Large intestine (tissue), 3 donors: Measurements from ENCODE around the gene ANKRD1. TPM values are rescaled to one million over a fixed set of nuclear protein-coding genes. Genes with fewer than 3 reads are reported as not detected.

Source experiments
- DNase-seq, 2 donors: peaks; one replicate each; pipeline versions ENCODE4 v3.0.0 to v3.0.0-alpha.2; 2013
- H3K27ac ChIP-seq: one replicate; pipeline ENCODE4 v1.5.1; 2013; ENCODE audit warnings: low read length
- H3K27me3 ChIP-seq: 2 replicates; pipeline ENCODE4 v1.6.1; 2013; ENCODE audit warnings: low read length; ENCODE audit not compliant: control insufficient read depth, insufficient read depth
- H3K36me3 ChIP-seq: 2 replicates; pipeline ENCODE4 v1.6.1; 2013; ENCODE audit warnings: low read length; ENCODE audit not compliant: control insufficient read depth, insufficient read depth
- H3K4me1 ChIP-seq: one replicate; pipeline ENCODE4 v1.6.1; 2013; ENCODE audit warnings: low read length; ENCODE audit not compliant: control insufficient read depth, insufficient read depth
- H3K4me3 ChIP-seq: one replicate; pipeline ENCODE4 v1.5.1; 2013; ENCODE audit warnings: low read length
- H3K9me3 ChIP-seq: one replicate; pipeline ENCODE4 v1.6.1; 2013; ENCODE audit warnings: mild to moderate bottlenecking, low read depth, low read length, moderate library complexity; ENCODE audit not compliant: control insufficient read depth
- WGBS: methylation state at CpG from one replicate; pipeline ENCODE4 v1.1.5; 2013; ENCODE audit warnings: low lambda C conversion rate; ENCODE audit not compliant: insufficient coverage; 5-methylcytosine and 5-hydroxymethylcytosine counted together
- polyA plus RNA-seq: library from polyadenylated mRNA; unstranded; fragments of 120-200 nt; gene quantifications from one replicate; pipeline ENCODE4 v1.2.1, GENCODE V29; 2013

ANKRD1 gene
- polyA plus RNA-seq, 1 donor: 0.06 TPM

DNA sequence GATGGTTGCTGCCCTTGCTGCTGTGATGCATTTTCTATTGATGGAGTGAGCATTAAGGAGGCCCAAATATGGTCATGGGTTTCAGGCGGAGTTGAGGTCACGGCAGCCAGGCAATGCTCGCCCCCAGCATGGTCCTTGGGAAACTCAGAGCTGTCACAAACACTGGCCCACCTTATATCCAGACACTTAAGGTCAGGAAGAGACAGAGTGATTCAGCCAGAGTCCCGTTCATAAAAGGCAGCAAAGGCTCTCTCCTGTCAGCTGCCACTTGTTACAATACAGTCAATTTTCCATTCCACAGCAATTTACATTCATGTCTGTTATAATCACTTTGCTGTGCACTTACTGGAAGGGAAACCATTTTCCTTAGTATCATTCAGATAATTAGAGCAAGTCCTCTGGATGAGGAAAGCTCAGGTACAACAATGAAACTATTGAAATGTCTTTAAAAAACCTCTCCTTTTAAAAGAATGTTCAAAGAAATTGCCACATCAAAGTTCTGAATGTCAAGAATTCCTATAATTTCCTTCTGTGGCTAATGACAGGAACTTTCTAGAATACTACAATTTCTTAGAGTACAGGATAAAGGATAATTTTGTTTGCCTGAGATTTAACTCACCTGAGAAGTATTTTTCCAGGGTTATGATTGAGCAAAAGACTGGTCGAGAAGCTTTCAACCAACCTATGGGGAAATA is 14.8 kb upstream of the ANKRD1 start:
- Histone ChIP-seq H3K9me3 (no peaks in the 10 kb centered on the region), H3K36me3 (no peaks in the 10 kb centered on the region), H3K4me1 (no peaks in the 10 kb centered on the region), H3K27ac (no peak overlapping the region), H3K4me3 (no peak overlapping the region), H3K27me3 (no peaks in the 10 kb centered on the region)
- DNase-seq: no peak
- WGBS: 86% methylated on average over 1 of the region's 5 CpGs

DNA sequence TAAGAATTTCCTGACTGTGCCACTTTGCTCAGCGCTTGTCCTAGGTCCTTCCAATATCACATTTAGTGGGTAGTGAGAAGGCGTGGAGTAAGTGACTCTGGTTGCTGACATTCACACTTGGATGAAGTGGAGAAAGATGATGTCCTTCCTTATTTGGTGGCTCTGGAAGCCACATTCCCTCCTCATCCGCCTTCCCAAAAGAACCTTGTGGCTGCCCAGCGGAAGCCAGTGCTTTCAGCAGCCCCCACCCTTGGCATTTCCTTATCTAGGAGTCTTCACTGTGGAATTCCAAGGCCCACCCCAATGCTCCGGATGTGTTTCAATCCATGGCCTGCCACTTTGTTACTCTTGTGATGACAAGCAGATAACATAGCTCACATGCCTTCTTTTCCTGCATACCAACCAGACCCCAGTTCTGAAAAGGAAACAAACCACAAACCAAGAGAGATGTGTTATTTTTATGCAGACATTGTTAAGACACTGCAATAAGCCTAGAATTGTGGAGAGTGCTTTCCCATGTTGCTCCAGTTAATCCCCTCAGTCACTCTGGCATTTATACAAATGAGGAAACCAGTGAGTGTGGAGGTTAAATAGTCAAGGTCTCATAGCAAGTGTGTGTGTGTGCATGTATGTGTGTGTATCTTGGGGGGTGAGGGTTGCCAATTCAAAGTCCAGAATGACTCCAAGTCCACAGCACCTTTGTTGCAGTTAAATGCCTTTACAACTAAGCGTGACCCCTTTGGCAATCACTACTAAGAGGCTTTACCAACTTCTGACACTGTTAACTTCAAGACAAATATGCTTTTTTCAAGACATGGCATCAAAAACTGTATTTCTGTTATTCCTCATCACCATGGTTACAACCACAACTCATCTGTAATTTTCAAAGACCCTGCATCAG is 10.3 kb upstream of the ANKRD1 start:
- Histone ChIP-seq H3K4me3 (no peak overlapping the region), H3K27ac (no peak overlapping the region), H3K9me3 (no peaks in the 10 kb centered on the region), H3K27me3 (no peaks in the 10 kb centered on the region), H3K4me1 (no peaks in the 10 kb centered on the region), H3K36me3 (no peaks in the 10 kb centered on the region)
- WGBS: 80% methylated on average over 1 of the region's 6 CpGs
- peak in 1 of 2 donors; percentile 26 for DNase-seq

DNA sequence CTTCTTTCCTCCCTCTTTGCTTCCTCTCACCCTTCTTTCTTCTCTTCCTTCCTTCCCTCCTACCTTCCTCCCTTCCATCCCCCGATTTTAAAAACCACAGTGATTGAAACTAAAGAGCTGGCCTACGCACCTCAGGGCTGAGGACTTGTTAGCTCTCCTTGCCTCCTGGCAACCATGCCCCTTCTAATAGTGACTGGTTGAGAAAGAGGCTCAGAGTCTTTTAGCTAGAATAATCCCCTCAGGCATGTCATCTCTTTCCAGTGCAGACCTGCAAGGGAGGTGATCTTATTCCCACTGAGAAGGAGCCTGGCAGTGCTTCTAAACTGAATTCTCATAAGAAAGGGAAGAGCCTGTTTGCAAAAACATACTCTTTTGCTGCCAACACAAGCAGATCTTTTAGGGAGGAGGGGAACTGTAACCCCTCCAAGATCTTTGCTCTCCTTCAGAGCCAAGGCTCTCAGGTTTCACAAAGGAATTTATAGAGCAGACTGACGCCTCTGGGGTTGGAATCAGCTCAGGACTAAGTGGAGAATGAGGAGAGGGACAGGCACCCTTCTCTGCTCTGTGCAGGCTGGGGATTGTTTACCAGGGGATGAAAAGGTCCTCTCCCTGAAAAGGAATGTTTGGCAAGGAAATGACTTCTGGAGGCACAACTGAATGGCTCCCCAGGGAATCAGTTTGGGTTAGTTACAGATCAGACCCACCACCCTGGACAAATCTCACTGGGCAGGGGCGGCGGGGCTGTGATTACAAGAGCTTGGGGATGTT is 9.4 kb upstream of the ANKRD1 start:
- Histone ChIP-seq H3K36me3 (no peaks in the 10 kb centered on the region), H3K4me1 (no peaks in the 10 kb centered on the region), H3K27me3 (no peaks in the 10 kb centered on the region), H3K4me3 (no peak overlapping the region), H3K27ac (no peak overlapping the region), H3K9me3 (no peaks in the 10 kb centered on the region)
- DNase-seq: no peak
- 0% methylated on average over 1 of the region's 5 CpGs for WGBS

DNA sequence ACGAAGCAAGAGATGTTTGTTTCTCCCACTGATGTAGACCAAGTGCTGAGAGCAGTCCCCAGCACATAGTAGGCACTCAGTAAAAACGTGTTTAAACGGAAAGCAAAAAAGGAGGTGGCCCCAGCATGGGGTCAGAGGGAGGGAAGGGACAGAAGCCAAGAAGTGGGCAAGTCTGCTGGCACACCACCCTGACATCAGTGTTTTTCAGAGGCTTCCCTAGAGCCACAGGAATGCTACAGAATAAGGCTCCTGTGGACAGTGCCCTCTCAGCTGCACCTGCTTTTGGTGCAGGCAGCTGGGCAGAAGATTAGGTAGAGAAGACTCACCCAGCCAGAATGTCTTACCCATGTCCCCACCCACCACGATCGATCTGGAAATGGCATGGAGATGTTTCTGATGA is 8.3 kb upstream of the ANKRD1 start:
- no peak overlapping the region for H3K27ac ChIP-seq
- 100% methylated on average over 1 of the region's 5 CpGs for WGBS

GRCh38 chr10:90927293-90927692 is 6.4 kb upstream of the ANKRD1 start:
- H3K4me1 ChIP-seq: no peaks in the 10 kb centered on the region
- H3K4me3 ChIP-seq: no peak overlapping the region
- no peak for DNase-seq
- H3K27ac ChIP-seq: no peak overlapping the region
- H3K27me3 ChIP-seq: no peaks in the 10 kb centered on the region
- H3K9me3 ChIP-seq: no peaks in the 10 kb centered on the region
- 94% methylated on average over 2 of the region's 2 CpGs for WGBS
- H3K36me3 ChIP-seq: no peaks in the 10 kb centered on the region

More for the DNA sequence above, 8.3 kb upstream of the ANKRD1 start:
- Histone ChIP-seq H3K4me1 (no peaks in the 10 kb centered on the region), H3K4me3 (no peak overlapping the region), H3K9me3 (no peaks in the 10 kb centered on the region), H3K36me3 (no peaks in the 10 kb centered on the region), H3K27me3 (no peaks in the 10 kb centered on the region)
- DNase-seq: no peak

DNA sequence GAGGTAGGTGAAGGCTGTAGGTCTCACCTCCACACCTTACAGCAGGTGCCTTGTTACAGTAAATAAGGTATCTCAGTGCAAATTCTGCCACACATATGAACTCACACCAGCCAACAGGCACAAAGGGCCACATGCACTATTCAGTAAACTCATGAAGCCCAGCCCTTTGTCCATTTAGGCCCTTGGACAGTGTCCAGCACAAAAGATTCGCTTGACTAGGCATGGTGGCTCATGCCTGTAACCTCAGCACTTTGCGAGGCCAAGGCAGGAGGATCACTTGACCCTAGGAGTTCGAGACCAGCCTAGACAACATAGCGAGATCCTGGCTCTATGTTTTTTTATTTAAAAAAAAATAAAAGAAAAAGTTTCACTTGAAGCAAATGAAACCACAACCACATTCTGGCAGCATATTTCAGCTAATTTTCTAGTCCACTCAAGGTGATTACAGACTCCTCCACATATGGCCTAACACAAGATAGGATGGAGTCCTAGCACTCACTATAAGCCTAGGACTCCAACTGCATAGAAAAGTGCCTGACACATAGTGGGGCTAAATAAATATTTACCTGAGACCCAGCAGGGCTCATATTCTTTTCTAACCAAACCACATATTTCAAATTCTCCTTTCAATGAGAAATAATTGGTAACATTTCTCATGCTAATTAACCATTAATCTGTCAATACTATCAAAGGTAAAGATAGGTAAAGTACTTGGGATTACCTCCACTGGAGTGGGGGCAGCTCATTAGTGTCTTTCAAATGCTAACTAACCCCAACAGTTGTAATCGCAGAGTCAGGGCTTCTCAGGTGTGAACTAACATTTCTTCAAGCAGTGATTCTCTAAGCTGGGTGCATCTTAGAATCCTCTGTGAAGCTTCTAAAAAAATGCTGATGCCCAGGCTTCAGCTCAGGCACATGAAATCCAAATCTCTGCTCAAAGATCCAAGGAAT is 4.5 kb upstream of the ANKRD1 start:
- peaks cover 2% of the 10 kb centered on the region for H3K27me3 ChIP-seq
- no peaks in the 10 kb centered on the region for H3K4me1 ChIP-seq
- H3K36me3 ChIP-seq: no peaks in the 10 kb centered on the region
- WGBS: 83% methylated on average over 2 of the region's 5 CpGs
- no peak overlapping the region for H3K27ac ChIP-seq
- no peak for DNase-seq
- H3K9me3 ChIP-seq: no peaks in the 10 kb centered on the region
- H3K4me3 ChIP-seq: no peak overlapping the region

DNA sequence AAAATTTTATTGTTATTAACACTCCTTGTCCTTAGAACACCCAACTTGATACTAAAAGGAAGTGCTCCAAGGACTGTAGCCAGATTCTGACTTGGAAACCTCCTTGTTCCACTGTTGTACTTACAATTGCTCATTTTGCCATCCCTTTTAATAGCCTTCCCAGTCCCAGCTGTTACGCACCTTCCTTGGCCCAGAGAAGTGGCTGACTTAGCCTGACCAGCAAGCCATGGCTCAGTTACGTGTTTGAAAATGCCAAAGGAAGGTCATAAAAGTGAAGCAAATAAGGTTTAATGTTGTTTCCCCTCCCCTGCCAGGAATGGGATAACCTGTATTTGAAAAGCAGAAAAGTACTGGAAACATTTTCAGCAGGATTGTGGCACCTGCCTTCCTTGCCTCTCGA is 3.7 kb upstream of the ANKRD1 start:
- Histone ChIP-seq H3K4me1 (no peaks in the 10 kb centered on the region), H3K27me3 (peaks cover 6% of the 10 kb centered on the region), H3K36me3 (no peaks in the 10 kb centered on the region), H3K4me3 (no peak overlapping the region), H3K27ac (no peak overlapping the region), H3K9me3 (no peaks in the 10 kb centered on the region)
- no peak for DNase-seq
- no CpG with 5 or more reads among the region's 3 CpGs for WGBS

- Histone ChIP-seq H3K36me3 (no peaks in the 10 kb centered on the region), H3K4me3 (no peak overlapping the region), H3K27ac (no peak overlapping the region), H3K27me3 (peaks cover 6% of the 10 kb centered on the region), H3K4me1 (no peaks in the 10 kb centered on the region), H3K9me3 (no peaks in the 10 kb centered on the region)
- no peak for DNase-seq
- 67% methylated on average over 1 of the region's 2 CpGs for WGBS
These were observed 2.3 kb upstream of the ANKRD1 start for GRCh38 chr10:90923111-90923731.

DNA sequence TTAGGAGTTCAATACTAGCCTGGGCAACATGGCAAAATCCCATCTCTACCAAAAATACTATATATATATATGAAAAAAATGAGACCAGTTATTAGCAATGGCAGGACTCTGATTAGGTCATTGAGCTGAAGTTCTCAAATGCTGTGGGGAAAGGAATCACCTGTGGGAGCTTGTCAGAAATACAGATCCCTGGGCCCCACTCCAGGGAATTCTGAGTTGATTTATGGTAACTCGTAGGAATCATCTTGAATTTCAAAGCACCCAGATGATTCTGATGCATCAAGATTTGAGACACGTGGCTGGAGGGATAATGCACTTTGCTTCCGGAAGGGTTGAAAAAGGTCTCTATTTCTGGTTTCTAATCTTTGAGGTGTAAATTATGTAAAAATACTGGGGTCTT is 1.0 kb upstream of the ANKRD1 start:
- Histone ChIP-seq H3K4me1 (no peaks in the 10 kb centered on the region), H3K9me3 (no peaks in the 10 kb centered on the region), H3K27ac (no peak overlapping the region), H3K27me3 (peaks cover 6% of the 10 kb centered on the region), H3K36me3 (no peaks in the 10 kb centered on the region), H3K4me3 (no peak overlapping the region)
- WGBS: 80% methylated on average over 2 of the region's 3 CpGs
- no peak for DNase-seq
